Activated naive CD4-positive, alpha-beta T cell treated with anti-CD3 and anti-CD28 coated beads for 36 hours (primary cell): ENCODE results near the gene BRF1. TPM values are rescaled to one million over a fixed set of nuclear protein-coding genes. Genes with fewer than 3 reads are reported as not detected.
A peak's percentile ranks its signal among the peaks of the same experiment; 100 is the strongest.

Source experiments
- CTCF ChIA-PET: fragments of 350-600 bp; sonication (Branson Sonifier 250); formaldehyde crosslinking; loops from one replicate; lab custom pipeline; 2021; ENCODE audit warnings: antibody characterized with exemption; lab: Charles Lee
- DNase-seq: peaks from one replicate; pipeline ENCODE4 v3.0.0-alpha.2; 2020
- H3K27ac Mint-ChIP-seq: one replicate; pipeline ENCODE4 v1.8.0; 2021; ENCODE audit warnings: mild to moderate bottlenecking, mixed read lengths
- H3K27me3 Mint-ChIP-seq: one replicate; pipeline ENCODE4 v1.8.0; 2021; ENCODE audit warnings: low read depth, mixed read lengths
- H3K36me3 Mint-ChIP-seq: one replicate; pipeline ENCODE4 v1.8.0; 2021; ENCODE audit warnings: low read depth, mixed read lengths
- H3K4me1 Mint-ChIP-seq: one replicate; pipeline ENCODE4 v1.8.0; 2021; ENCODE audit warnings: low read depth, mixed read lengths
- H3K4me3 Mint-ChIP-seq: one replicate; pipeline ENCODE4 v1.8.0; 2021; ENCODE audit warnings: mild to moderate bottlenecking, moderate library complexity, mixed read lengths
- H3K9me3 Mint-ChIP-seq: one replicate; pipeline ENCODE4 v1.8.0; 2021; ENCODE audit warnings: mixed read lengths
- intact Hi-C: fragments of 100-400 bp; cut with micrococcal nuclease; formaldehyde crosslinking; loops from one replicate; pipeline ENCODE4 v1.15.1; 2023
- total RNA-seq, 2 experiments: library from RNA; stranded (reverse); gene quantifications; one replicate each; pipeline ENCODE4 v1.2.3, GENCODE V29; 2021

The BRF1 gene
- total RNA-seq, 2 experiments from 2014 or later, result 20.6 to 23.4 TPM

DNA sequence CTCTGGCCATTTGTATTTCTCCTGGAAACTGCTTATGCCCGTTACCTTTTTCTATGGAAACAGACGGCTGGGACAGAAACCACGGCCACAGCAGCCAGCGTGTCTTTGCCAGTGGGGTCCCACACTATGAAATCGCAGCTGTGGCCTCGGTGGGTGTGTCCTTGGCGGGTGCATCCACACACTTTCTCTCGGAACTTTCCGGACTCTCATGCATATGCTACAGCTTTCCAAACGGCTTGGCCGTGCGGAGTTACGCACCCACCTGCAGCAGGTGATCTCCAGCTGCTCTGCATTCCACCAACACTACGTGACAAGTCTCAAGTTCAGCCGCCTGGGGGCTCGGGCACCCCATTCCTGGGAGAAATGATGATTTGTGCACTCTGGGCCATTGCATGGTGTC is 53.8 kb downstream of the BRF1 start:
- H3K27ac Mint-ChIP-seq, result no peak overlapping the region
- CTCF ChIA-PET, result no interaction called here
- H3K9me3 Mint-ChIP-seq, result no peaks in the 10 kb centered on the region
- peaks cover 20% of the 10 kb centered on the region for H3K4me1 Mint-ChIP-seq
- H3K4me3 Mint-ChIP-seq, result peak overlapping the region; percentile 72
- DNase-seq, result no peak
- no peaks in the 10 kb centered on the region for H3K27me3 Mint-ChIP-seq
- intact Hi-C loops, result no loop called here
- peaks cover 5% of the 10 kb centered on the region for H3K36me3 Mint-ChIP-seq

DNA sequence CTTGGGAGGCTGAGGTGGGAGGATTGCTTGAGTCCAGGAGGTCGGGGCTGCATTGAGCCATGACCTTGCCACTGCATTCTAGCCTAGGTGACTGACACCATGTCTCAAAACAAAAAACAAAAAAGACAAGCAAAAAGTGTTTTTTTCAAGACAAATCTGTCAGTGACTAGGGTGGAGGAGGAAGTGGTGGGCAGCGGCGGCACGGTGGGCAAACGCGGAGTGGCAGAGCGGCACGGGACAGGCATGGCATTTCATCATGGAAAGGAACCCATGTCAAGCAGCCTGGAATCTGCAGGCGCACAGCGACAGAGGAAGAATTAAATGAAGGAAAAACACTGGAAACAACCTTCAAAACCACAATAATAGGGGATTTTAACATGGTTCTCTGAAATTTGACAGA is 56.5 kb downstream of the BRF1 start:
- intact Hi-C loops, result no loop called here
- H3K9me3 Mint-ChIP-seq, result no peaks in the 10 kb centered on the region
- CTCF ChIA-PET, result no interaction called here
- no peaks in the 10 kb centered on the region for H3K27me3 Mint-ChIP-seq
- no peak overlapping the region for H3K27ac Mint-ChIP-seq
- peaks cover 12% of the 10 kb centered on the region for H3K4me1 Mint-ChIP-seq
- H3K4me3 Mint-ChIP-seq, result no peak overlapping the region
- peaks cover 5% of the 10 kb centered on the region for H3K36me3 Mint-ChIP-seq
- DNase-seq, result no peak

- intact Hi-C loops, result no loop called here
- Mint-ChIP-seq H3K27ac (no peak overlapping the region), H3K9me3 (no peaks in the 10 kb centered on the region), H3K27me3 (no peaks in the 10 kb centered on the region), H3K4me1 (peaks cover 4% of the 10 kb centered on the region), H3K36me3 (no peaks in the 10 kb centered on the region), H3K4me3 (no peak overlapping the region)
- CTCF ChIA-PET, result no interaction called here
- DNase-seq, result no peak
Observed at GRCh38 chr14:105241641-105242040, 59.2 kb downstream of the BRF1 start.

DNA sequence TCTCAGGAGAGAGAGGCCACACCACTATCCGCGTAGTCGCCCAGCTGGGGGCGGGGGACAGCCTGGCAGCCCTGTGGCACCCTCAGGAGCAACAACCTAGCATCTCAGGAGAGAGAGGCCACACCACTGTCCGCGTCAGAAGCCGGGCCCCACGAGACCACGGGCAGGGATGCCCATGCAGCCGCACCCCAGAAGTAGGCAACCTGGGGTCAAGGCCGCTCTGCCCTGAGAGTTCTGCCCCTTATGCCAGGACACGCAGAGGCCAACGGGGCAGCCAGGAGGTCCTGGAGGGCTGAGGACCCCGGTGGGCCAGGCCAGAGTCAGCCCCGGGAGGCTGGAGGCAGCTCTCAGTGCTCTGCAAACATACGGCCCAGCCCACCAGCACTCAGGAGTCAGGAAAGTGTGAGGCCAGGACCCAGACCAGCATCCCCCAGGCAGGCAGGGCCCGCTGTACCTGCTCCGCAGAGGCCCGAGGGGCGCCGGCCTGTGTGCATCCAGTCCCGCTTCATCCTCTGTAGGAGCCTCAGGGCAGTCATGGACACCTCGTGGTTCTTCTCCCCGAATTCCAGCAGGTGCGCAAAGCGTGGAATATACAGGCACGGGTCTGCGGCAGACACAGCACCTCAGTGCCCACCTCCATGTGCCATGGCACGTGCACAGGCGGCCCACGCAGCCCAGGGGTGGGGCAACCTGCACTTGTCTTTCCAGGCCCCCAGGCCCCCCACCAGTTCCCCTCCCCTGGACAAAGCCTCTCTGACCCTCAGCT is 59.8 kb downstream of the BRF1 start:
- H3K9me3 Mint-ChIP-seq, result no peaks in the 10 kb centered on the region
- intact Hi-C loops, result no loop called here
- no peak overlapping the region for H3K27ac Mint-ChIP-seq
- H3K4me3 Mint-ChIP-seq, result no peak overlapping the region
- CTCF ChIA-PET, result no interaction called here
- H3K27me3 Mint-ChIP-seq, result no peaks in the 10 kb centered on the region
- H3K4me1 Mint-ChIP-seq, result peaks cover 4% of the 10 kb centered on the region
- DNase-seq, result no peak
- H3K36me3 Mint-ChIP-seq, result no peaks in the 10 kb centered on the region

DNA sequence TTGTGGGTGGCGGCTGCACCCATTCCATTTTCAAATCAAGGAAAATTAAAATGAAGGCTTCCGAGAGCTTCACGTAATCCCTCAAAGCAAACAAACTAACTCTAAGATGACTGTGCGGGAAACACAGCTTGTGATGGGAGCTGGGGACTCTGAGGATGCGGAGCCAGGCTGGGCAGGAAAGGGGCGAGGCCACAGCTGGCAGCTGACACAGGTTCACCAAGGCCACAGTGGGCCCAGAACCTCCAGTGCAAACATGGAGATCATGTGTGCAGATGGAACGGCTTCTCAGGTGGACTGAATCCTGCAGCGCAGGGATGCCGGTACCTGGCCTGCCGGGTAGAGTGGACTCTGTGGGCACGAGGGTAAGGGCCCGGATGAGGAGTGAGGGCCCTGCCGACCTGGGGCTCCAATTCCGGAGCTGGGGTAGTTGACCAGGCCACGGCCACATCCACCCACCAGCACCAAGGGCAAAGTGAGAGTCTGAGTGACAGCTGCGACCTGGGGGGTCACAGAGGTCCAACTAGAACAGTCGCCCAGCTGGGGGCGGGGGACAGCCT is 71.6 kb downstream of the BRF1 start:
- CTCF ChIA-PET, result no interaction called here
- Mint-ChIP-seq H3K9me3 (no peaks in the 10 kb centered on the region), H3K27ac (no peak overlapping the region), H3K4me3 (no peak overlapping the region), H3K36me3 (peaks cover 5% of the 10 kb centered on the region), H3K4me1 (no peaks in the 10 kb centered on the region), H3K27me3 (no peaks in the 10 kb centered on the region)
- intact Hi-C loops, result no loop called here
- DNase-seq, result no peak

DNA sequence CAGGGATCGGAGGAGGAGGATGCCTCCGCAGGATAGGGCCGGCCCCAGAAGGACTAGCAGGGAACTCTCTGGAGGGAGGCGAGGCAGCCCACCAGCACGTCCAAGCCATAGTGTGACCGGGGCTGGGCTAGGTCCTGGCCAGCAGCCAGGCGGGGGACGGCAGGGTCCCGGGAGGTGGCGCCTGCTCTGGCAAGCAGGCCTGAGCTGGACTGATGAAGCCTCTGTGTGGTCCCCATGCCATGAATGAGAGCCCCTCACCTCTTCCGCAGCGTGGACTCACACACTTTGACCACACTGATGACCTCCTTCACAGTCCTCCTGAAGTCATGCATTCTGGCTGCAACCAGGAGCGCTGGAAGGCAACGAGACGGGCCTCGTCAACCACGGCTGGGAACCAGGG is 72.2 kb downstream of the BRF1 start:
- Mint-ChIP-seq H3K4me1 (no peaks in the 10 kb centered on the region), H3K27me3 (no peaks in the 10 kb centered on the region), H3K4me3 (no peak overlapping the region), H3K9me3 (no peaks in the 10 kb centered on the region), H3K27ac (no peak overlapping the region), H3K36me3 (peaks cover 9% of the 10 kb centered on the region)
- no peak for DNase-seq
- CTCF ChIA-PET, result no interaction called here
- intact Hi-C loops, result no loop called here

GRCh38 chr14:105227346-105227745 is 73.5 kb downstream of the BRF1 start:
- intact Hi-C loops, result no loop called here
- no peaks in the 10 kb centered on the region for H3K9me3 Mint-ChIP-seq
- H3K27ac Mint-ChIP-seq, result no peak overlapping the region
- H3K4me1 Mint-ChIP-seq, result no peaks in the 10 kb centered on the region
- H3K36me3 Mint-ChIP-seq, result peaks cover 10% of the 10 kb centered on the region
- no peaks in the 10 kb centered on the region for H3K27me3 Mint-ChIP-seq
- CTCF ChIA-PET, result no interaction called here
- H3K4me3 Mint-ChIP-seq, result no peak overlapping the region
- DNase-seq, result no peak

- no peak overlapping the region for H3K4me3 Mint-ChIP-seq
- intact Hi-C loops, result no loop called here
- H3K9me3 Mint-ChIP-seq, result no peaks in the 10 kb centered on the region
- H3K36me3 Mint-ChIP-seq, result peaks cover 17% of the 10 kb centered on the region
- H3K27me3 Mint-ChIP-seq, result no peaks in the 10 kb centered on the region
- H3K27ac Mint-ChIP-seq, result no peak overlapping the region
- DNase-seq, result no peak
- H3K4me1 Mint-ChIP-seq, result no peaks in the 10 kb centered on the region
- CTCF ChIA-PET, result interaction anchor here (0.5 kb wide), 1 partner anchor 180 kb away, joined by 3 read pairs; no protein-coding TSS in a partner anchor
Observed at GRCh38 chr14:105226198-105226597, 74.6 kb downstream of the BRF1 start.

- H3K4me1 Mint-ChIP-seq, result no peaks in the 10 kb centered on the region
- no peak overlapping the region for H3K4me3 Mint-ChIP-seq
- peaks cover 18% of the 10 kb centered on the region for H3K36me3 Mint-ChIP-seq
- no peaks in the 10 kb centered on the region for H3K9me3 Mint-ChIP-seq
- no peaks in the 10 kb centered on the region for H3K27me3 Mint-ChIP-seq
- intact Hi-C loops, result no loop called here
- CTCF ChIA-PET, result no interaction called here
- no peak overlapping the region for H3K27ac Mint-ChIP-seq
- DNase-seq, result no peak
Observed at GRCh38 chr14:105224845-105225570, 75.8 kb downstream of the BRF1 start.

DNA sequence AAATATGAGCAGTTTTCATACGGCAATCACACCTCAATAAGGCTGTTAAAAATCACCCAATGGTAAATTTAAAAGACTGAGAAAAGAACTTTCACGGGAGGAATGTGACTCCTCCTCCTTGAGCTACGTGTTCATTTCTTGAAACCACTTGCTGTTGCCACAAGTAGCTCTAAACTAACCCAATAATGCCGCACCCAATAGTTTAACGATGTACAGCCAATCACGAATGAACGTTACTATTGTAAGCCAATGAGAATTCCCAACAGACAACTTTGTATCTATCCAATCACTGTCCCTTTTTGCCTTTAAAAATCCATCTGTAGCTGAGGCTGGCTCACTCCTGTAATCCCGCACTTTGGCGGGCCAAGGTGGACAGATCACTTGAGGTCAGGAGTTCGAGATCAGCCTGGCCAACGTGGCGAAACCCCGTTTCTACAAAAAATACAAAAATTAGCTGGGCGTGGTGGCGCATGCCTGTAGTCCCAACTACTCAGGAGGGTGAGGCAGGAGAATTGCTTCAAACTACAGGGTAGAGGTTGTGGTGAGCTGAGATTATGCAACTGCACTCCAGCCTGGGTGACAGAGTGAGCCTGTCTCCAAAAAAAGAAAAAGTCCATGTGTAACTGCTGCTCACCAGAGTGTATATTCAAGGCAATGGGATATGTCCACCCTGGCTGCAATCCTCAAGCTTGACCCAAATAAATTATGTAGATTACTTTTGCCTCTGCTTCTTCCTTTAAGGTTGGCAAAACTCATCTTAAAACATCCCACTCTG is 76.8 kb downstream of the BRF1 start:
- no peaks in the 10 kb centered on the region for H3K27me3 Mint-ChIP-seq
- CTCF ChIA-PET, result interaction anchor here (0.6 kb wide), 1 partner anchor 10 kb away, joined by 3 read pairs; no protein-coding TSS in a partner anchor
- no peak for DNase-seq
- no peaks in the 10 kb centered on the region for H3K4me1 Mint-ChIP-seq
- H3K27ac Mint-ChIP-seq, result no peak overlapping the region
- peaks cover 18% of the 10 kb centered on the region for H3K36me3 Mint-ChIP-seq
- no peaks in the 10 kb centered on the region for H3K9me3 Mint-ChIP-seq
- intact Hi-C loops, result no loop called here
- no peak overlapping the region for H3K4me3 Mint-ChIP-seq

GRCh38 chr14:105223260-105223659 is 77.5 kb downstream of the BRF1 start:
- H3K9me3 Mint-ChIP-seq, result no peaks in the 10 kb centered on the region
- H3K36me3 Mint-ChIP-seq, result peaks cover 19% of the 10 kb centered on the region
- DNase-seq, result no peak
- H3K27ac Mint-ChIP-seq, result no peak overlapping the region
- no peaks in the 10 kb centered on the region for H3K27me3 Mint-ChIP-seq
- intact Hi-C loops, result no loop called here
- no peaks in the 10 kb centered on the region for H3K4me1 Mint-ChIP-seq
- H3K4me3 Mint-ChIP-seq, result no peak overlapping the region
- CTCF ChIA-PET, result interaction anchor here (0.6 kb wide), 1 partner anchor 9 kb away, joined by 3 read pairs; no protein-coding TSS in a partner anchor

- CTCF ChIA-PET, result no interaction called here
- H3K4me1 Mint-ChIP-seq, result no peaks in the 10 kb centered on the region
Observed at GRCh38 chr14:105221598-105222178, 79.1 kb downstream of the BRF1 start.

More at GRCh38 chr14:105221598-105222178, 79.1 kb downstream of the BRF1 start:
- Mint-ChIP-seq H3K27me3 (no peaks in the 10 kb centered on the region), H3K27ac (no peak overlapping the region), H3K36me3 (peaks cover 18% of the 10 kb centered on the region), H3K9me3 (no peaks in the 10 kb centered on the region), H3K4me3 (no peak overlapping the region)
- DNase-seq, result no peak
- intact Hi-C loops, result no loop called here
